ENCODE measurements around the gene P3H4. TPM values are rescaled to one million over a fixed set of nuclear protein-coding genes. Genes with fewer than 3 reads are reported as not detected.
A peak's percentile ranks its signal among the peaks of the same experiment; 100 is the strongest.
"Not testable (repeated sequence)": the region's sequence is repeated elsewhere in the genome, so short reads cannot be mapped to it uniquely, and the experiment has no call there.

Gene P3H4
- total and polyA plus RNA-seq, 2 of the 4 experiments (the other 2 are of a cell fraction) = 21.5 to 66.7 TPM

GRCh38 chr17:41835214-41835799, 23.6 kb upstream of the P3H4 start:
- H3K36me3 ChIP-seq (ENCODE audit: control insufficient read depth, insufficient read depth, low read length) = peaks cover 11% of the 10 kb centered on the region
- H4K5ac ChIP-seq (ENCODE audit: low read depth, low read length) = no peak overlapping the region
- H3K14ac ChIP-seq (replicated peaks; ENCODE audit: low read depth, low read length) = peak overlapping the region; percentile 5
- no peaks in the 10 kb centered on the region for H3K27me3 ChIP-seq (ENCODE audit: control insufficient read depth, insufficient read depth, low read length)
- H2BK120ac ChIP-seq (ENCODE audit: low read depth, low read length) = no peak overlapping the region
- intact Hi-C loops (cut with micrococcal nuclease) (no loop called here), in situ Hi-C loops (cut with MboI; ENCODE audit: low sequenced_read_pairs) (no loop called here), dilution Hi-C loops (cut with HindIII; ENCODE audit: low sequenced_read_pairs, unreplicated experiment) (no loop called here)
- peak overlapping the region; percentile 64; the same call in 1 of the 2 replicates for H3K27ac ChIP-seq (ENCODE audit: insufficient read depth, low read length)
- ATAC-seq (ENCODE audit: low read depth) (peak; percentile 42), DNase-seq (no peak)
- peak overlapping the region; percentile 56 to 86; a peak in 2 of 4 replicates for H4K8ac ChIP-seq (ENCODE audit: low read depth in 2 of 2, low read length in 2 of 2)
- H3K18ac ChIP-seq (ENCODE audit: low read depth, low read length) = no peak overlapping the region
- H3K9me1 ChIP-seq (ENCODE audit: insufficient read depth, low read length) = peaks cover 12% of the 10 kb centered on the region
- H2BK15ac ChIP-seq (ENCODE audit: low read depth, low read length) = no peak overlapping the region
- TF ChIP-seq RAD21 (IDR thresholded peaks at IDR 0.05; ENCODE audit: low read length) (no peak), BHLHE40 (IDR thresholded peaks at IDR 0.05; ENCODE audit: low read depth, low read length) (no peak)
- peak overlapping the region; percentile 67; the same call in 1 of the 2 replicates for H3K4ac ChIP-seq (ENCODE audit: low read depth, low read length)
- peaks cover 4% of the 10 kb centered on the region; the same call in 1 of the 2 replicates for H4K20me1 ChIP-seq (ENCODE audit: insufficient read depth, low read length)
- H2BK20ac ChIP-seq (ENCODE audit: low read depth, low read length) = no peak overlapping the region
- BruUV-seq (replicated peaks) = TSS peak; percentile 61
- 0 out of 2 replicates have a peak overlapping the region, but pooled peaks have one; percentile 29 for H2AK5ac ChIP-seq (ENCODE audit: low read depth, low read length)
- no peak overlapping the region for H2BK5ac ChIP-seq (ENCODE audit: low read depth, low read length, poor library complexity, severe bottlenecking)
- POLR2A ChIA-PET (ENCODE audit: unreplicated experiment) = no interaction called here
- H3K79me1 ChIP-seq (ENCODE audit: low read depth in 1 of 2, low read length in 2 of 2) = peaks cover 7 to 19% of the 10 kb centered on the region in 2 experiments; a peak in 2 of 4 replicates
- H3K4me2 ChIP-seq (ENCODE audit: low read depth, low read length) = peak overlapping the region; percentile 86
- no peaks in the 10 kb centered on the region for H3K9me3 ChIP-seq (ENCODE audit: control insufficient read depth, insufficient read depth, low read length)
- H4K91ac ChIP-seq (ENCODE audit: insufficient read depth, low read depth, low read length) = no peak overlapping the region; the same call in 1 of the 2 replicates
- peak overlapping the region; percentile 66 for H3K23ac ChIP-seq (ENCODE audit: low read depth, low read length)
- H3K4me3 ChIP-seq (ENCODE audit: insufficient read depth, low read depth, low read length) = peak overlapping the region; percentile 96
- H3K9ac ChIP-seq (ENCODE audit: low read depth, low read length) = peak overlapping the region; percentile 87
- CTCF ChIA-PET = no interaction called here
- H3K4me1 ChIP-seq (ENCODE audit: control insufficient read depth, insufficient read depth, low read length) = peaks cover 10% of the 10 kb centered on the region
- peak overlapping the region; percentile 56 for H2AK9ac ChIP-seq (replicated peaks; ENCODE audit: low read depth, low read length, poor library complexity)
- H2AFZ ChIP-seq (replicated peaks; ENCODE audit: low read length, poor library complexity) = peak overlapping the region; percentile 86
- no peak overlapping the region for H3K56ac ChIP-seq (ENCODE audit: extremely low read depth, insufficient read depth, low read length)
- WGBS, 2 experiments (ENCODE audit: extremely low coverage in 2 of 2, insufficient read length in 1 of 2) = no CpG with 5 or more reads among the region's 13 CpGs

GRCh38 chr17:41829961-41830360, 18.2 kb upstream of the P3H4 start:
- H3K27ac ChIP-seq (ENCODE audit: insufficient read depth, low read length); H3K4me2 ChIP-seq (ENCODE audit: low read depth, low read length); DNase-seq; H2BK5ac ChIP-seq (ENCODE audit: low read depth, low read length, poor library complexity, severe bottlenecking); H2BK120ac ChIP-seq (ENCODE audit: low read depth, low read length); H3K9ac ChIP-seq (ENCODE audit: low read depth, low read length); intact Hi-C loops (cut with micrococcal nuclease); H2BK20ac ChIP-seq (ENCODE audit: low read depth, low read length); in situ Hi-C loops (cut with MboI; ENCODE audit: low sequenced_read_pairs); H3K27me3 ChIP-seq (ENCODE audit: control insufficient read depth, insufficient read depth, low read length); H2AK9ac ChIP-seq (replicated peaks; ENCODE audit: low read depth, low read length, poor library complexity); ATAC-seq (ENCODE audit: low read depth); dilution Hi-C loops (cut with HindIII; ENCODE audit: low sequenced_read_pairs, unreplicated experiment); CTCF ChIA-PET; BruUV-seq (replicated peaks); H3K14ac ChIP-seq (replicated peaks; ENCODE audit: low read depth, low read length); POLR2A ChIA-PET (ENCODE audit: unreplicated experiment); H3K4me3 ChIP-seq (ENCODE audit: insufficient read depth, low read depth, low read length); H2BK15ac ChIP-seq (ENCODE audit: low read depth, low read length); H4K91ac ChIP-seq (ENCODE audit: insufficient read depth, low read depth, low read length); H3K4ac ChIP-seq (ENCODE audit: low read depth, low read length); H2AK5ac ChIP-seq (ENCODE audit: low read depth, low read length); H4K5ac ChIP-seq (ENCODE audit: low read depth, low read length); H3K23ac ChIP-seq (ENCODE audit: low read depth, low read length); H3K9me3 ChIP-seq (ENCODE audit: control insufficient read depth, insufficient read depth, low read length); H4K20me1 ChIP-seq (ENCODE audit: insufficient read depth, low read length); H3K56ac ChIP-seq (ENCODE audit: extremely low read depth, insufficient read depth, low read length); H3K4me1 ChIP-seq (ENCODE audit: control insufficient read depth, insufficient read depth, low read length); H4K8ac ChIP-seq (ENCODE audit: low read depth in 2 of 2, low read length in 2 of 2); H3K18ac ChIP-seq (ENCODE audit: low read depth, low read length); H3K79me1 ChIP-seq (ENCODE audit: low read depth in 1 of 2, low read length in 2 of 2); H2AFZ ChIP-seq (replicated peaks; ENCODE audit: low read length, poor library complexity): not testable (repeated sequence)
- Histone ChIP-seq H3K36me3 (ENCODE audit: control insufficient read depth, insufficient read depth, low read length) (peaks cover 24% of the 10 kb centered on the region), H3K9me1 (ENCODE audit: insufficient read depth, low read length) (peaks cover 11% of the 10 kb centered on the region)
- WGBS, 2 experiments (ENCODE audit: extremely low coverage in 2 of 2, insufficient read length in 1 of 2) = 50% methylated on average over 2 of the region's 10 CpGs; no CpG with 5 or more reads in 1 of the 2 experiments

Measured in IMR-90 (cell line).